Activated CD4-positive, alpha-beta T cell treated with anti-CD3 and anti-CD28 coated beads for 36 hours (primary cell): Measurements from ENCODE around the gene PNPLA8. TPM values are rescaled to one million over a fixed set of nuclear protein-coding genes. Genes with fewer than 3 reads are reported as not detected.

Experiments
- ATAC-seq: fragments of 200-7000 bp; cut with Tn5 transposase; one replicate; pipeline ENCODE4 v1.10.0; 2021; ENCODE audit warnings: mild to moderate bottlenecking, moderate library complexity
- CTCF ChIA-PET: fragments of 350-600 bp; sonication (Branson Sonifier 250); formaldehyde crosslinking; loops from one replicate; lab custom pipeline; 2021; ENCODE audit warnings: antibody characterized with exemption; lab: Charles Lee
- POLR2A ChIA-PET: fragments of 350-600 bp; sonication (Branson Sonifier 250); formaldehyde crosslinking; loops from one replicate; lab custom pipeline; 2021; ENCODE audit warnings: antibody characterized with exemption, inconsistent platforms; lab: Charles Lee
- DNase-seq: peaks from one replicate; pipeline ENCODE4 v3.0.0-alpha.2; 2020
- H3K27ac Mint-ChIP-seq: one replicate; pipeline ENCODE4 v1.8.0; 2021; ENCODE audit warnings: mixed read lengths
- H3K27me3 Mint-ChIP-seq: one replicate; pipeline ENCODE4 v1.8.0; 2021; ENCODE audit warnings: mixed read lengths
- H3K36me3 Mint-ChIP-seq: one replicate; pipeline ENCODE4 v1.8.0; 2021; ENCODE audit warnings: low read depth, mixed read lengths
- H3K4me1 Mint-ChIP-seq: one replicate; pipeline ENCODE4 v1.8.0; 2021; ENCODE audit warnings: mixed read lengths
- H3K4me3 Mint-ChIP-seq: one replicate; pipeline ENCODE4 v1.8.0; 2021; ENCODE audit warnings: mild to moderate bottlenecking, moderate library complexity, mixed read lengths
- H3K9me3 Mint-ChIP-seq: one replicate; pipeline ENCODE4 v1.8.0; 2021; ENCODE audit warnings: low read depth, mixed read lengths
- intact Hi-C, 2 experiments: fragments of 100-400 bp; cut with DNase I in 1 of 2; cut with micrococcal nuclease in 1 of 2; formaldehyde crosslinking; loops; one replicate each; pipeline versions ENCODE4 v1.14.2 to v1.15.1; 2022 to 2024; cut with DNase I, micrococcal nuclease
- total RNA-seq, 2 experiments: library from RNA; stranded (reverse); gene quantifications; one replicate each; pipeline ENCODE4 v1.2.3, GENCODE V29; 2021

The PNPLA8 gene
- total RNA-seq, 2 experiments from 2014 or later = 14.2 to 18.4 TPM

GRCh38 chr7:108421720-108422331 lies 104.1 kb downstream of the PNPLA8 start:
- DNase-seq (no peak), ATAC-seq (no peak)
- no peak overlapping the region for H3K4me3 Mint-ChIP-seq
- H3K36me3 Mint-ChIP-seq = no peaks in the 10 kb centered on the region
- ChIA-PET CTCF (interaction anchor here (0.6 kb wide), 1 partner anchor 241 kb away, joined by 4 read pairs; no protein-coding TSS in a partner anchor), POLR2A (no interaction called here)
- H3K4me1 Mint-ChIP-seq = peaks cover 31% of the 10 kb centered on the region
- H3K9me3 Mint-ChIP-seq = no peaks in the 10 kb centered on the region
- H3K27ac Mint-ChIP-seq = no peak overlapping the region
- intact Hi-C loops = no loop called here
- H3K27me3 Mint-ChIP-seq = peaks cover 25% of the 10 kb centered on the region

Other genes starting within 250 kb of the PNPLA8 start
- 1 to 10 TPM in 1 of 2 experiments, under 1 TPM in 1; 0.60 to 1.0 TPM for gene NRCAM, start 69.7 kb downstream of the PNPLA8 start, total RNA-seq
- gene THAP5, start 43.6 kb upstream of the PNPLA8 start, total RNA-seq = 10 to 100 TPM; 30.1 to 43.4 TPM
- 1 to 10 TPM; 8.3 to 8.4 TPM for gene DNAJB9, start 43.7 kb upstream of the PNPLA8 start, total RNA-seq